ENCODE measurements around the gene WNT1. TPM values are rescaled to one million over a fixed set of nuclear protein-coding genes. Genes with fewer than 3 reads are reported as not detected.
A peak's percentile ranks its signal among the peaks of the same experiment; 100 is the strongest.

WNT1 gene
- total and polyA plus RNA-seq, 9 of the 15 experiments (the other 6 are each of a cell fraction or from before 2014, with no cell fraction given): not detected

- TF ChIP-seq REST (IDR thresholded peaks at IDR 0.05; ENCODE audit: borderline replicate concordance): peak; percentile 75
- no peak for TF ChIP-seq REST (CRISPR knock-in tag; IDR thresholded peaks at IDR 0.05; ENCODE audit: low read depth)
- TF ChIP-seq TBP (optimal IDR thresholded peaks at IDR 0.05; ENCODE audit: low read depth, low read length): no peak
- no peak for TF ChIP-seq ATF1 (CRISPR knock-in tag; IDR thresholded peaks at IDR 0.05)
- TF ChIP-seq ATF1 (tag; IDR thresholded peaks at IDR 0.05): 0 out of 2 replicates have a peak, but pooled peaks have one; percentile 29
- peak; percentile 88 for TF ChIP-seq ZFX (CRISPR knock-in tag; IDR thresholded peaks at IDR 0.05)
- no peak for TF ChIP-seq DIDO1 (tag; IDR thresholded peaks at IDR 0.05; ENCODE audit: low read depth)
- TF ChIP-seq ZBED1 (IDR thresholded peaks at IDR 0.05): no peak
- TF ChIP-seq PHF8 (IDR thresholded peaks at IDR 0.05; ENCODE audit: borderline replicate concordance, low read length): peak; percentile 36; the same call in 1 of the 2 replicates
- peak; percentile 48; the same call in 1 of the 2 replicates for TF ChIP-seq ZBTB7A (IDR thresholded peaks at IDR 0.05; ENCODE audit: borderline replicate concordance, control insufficient read depth, low read depth, low read length)
- no peak for TF ChIP-seq PHB2 (IDR thresholded peaks at IDR 0.05; ENCODE audit: low read depth)
- no peak for TF ChIP-seq TARDBP (IDR thresholded peaks at IDR 0.05)
- no peak for TF ChIP-seq CLOCK (CRISPR knock-in tag; IDR thresholded peaks at IDR 0.05; ENCODE audit: borderline replicate concordance)
- TF ChIP-seq EWSR1 (IDR thresholded peaks at IDR 0.05; ENCODE audit: borderline replicate concordance, low read depth, partially characterized antibody): no peak
- TF ChIP-seq CBX8 (IDR thresholded peaks at IDR 0.05; ENCODE audit: borderline replicate concordance, extremely low read depth, low read depth, low read length, poor library complexity, severe bottlenecking): no peak
- TF ChIP-seq HNRNPLL (IDR thresholded peaks at IDR 0.05; ENCODE audit: low read depth, low read length, poor library complexity, severe bottlenecking): no peak
Measured at GRCh38 chr12:48996794-48997718, 18.9 kb downstream of the WNT1 start (continued).

Measured in K562 (cell line).